Activated B cell treated with CpG ODN at 0.5 μM for 24 hours (primary cell): Measurements from ENCODE around the gene MEMO1. TPM values are rescaled to one million over a fixed set of nuclear protein-coding genes. Genes with fewer than 3 reads are reported as not detected.
A peak's percentile ranks its signal among the peaks of the same experiment; 100 is the strongest.

Source experiments
- ATAC-seq: fragments of 200-7000 bp; cut with Tn5 transposase; one replicate; pipeline ENCODE4 v1.10.0; 2021; ENCODE audit warnings: low read depth, mild to moderate bottlenecking, moderate library complexity
- CTCF ChIA-PET: fragments of 350-600 bp; sonication (Branson Sonifier 250); formaldehyde crosslinking; loops from one replicate; lab custom pipeline; 2021; ENCODE audit warnings: antibody characterized with exemption; lab: Charles Lee
- POLR2A ChIA-PET: fragments of 350-600 bp; sonication (Branson Sonifier 250); formaldehyde crosslinking; loops from one replicate; lab custom pipeline; 2021; ENCODE audit warnings: antibody characterized with exemption; lab: Charles Lee
- DNase-seq: peaks from one replicate; pipeline ENCODE4 v3.0.0; 2022
- H3K27ac Mint-ChIP-seq: one replicate; pipeline ENCODE4 v1.8.0; 2020; ENCODE audit warnings: mixed read lengths
- H3K27me3 Mint-ChIP-seq: one replicate; pipeline ENCODE4 v1.8.0; 2021; ENCODE audit warnings: mixed read lengths
- H3K36me3 Mint-ChIP-seq: one replicate; pipeline ENCODE4 v1.8.0; 2021; ENCODE audit warnings: low read depth, mixed read lengths
- H3K4me1 Mint-ChIP-seq: one replicate; pipeline ENCODE4 v1.8.0; 2021; ENCODE audit warnings: mixed read lengths
- H3K4me3 Mint-ChIP-seq: one replicate; pipeline ENCODE4 v1.8.0; 2020; ENCODE audit warnings: mild to moderate bottlenecking, mixed read lengths
- H3K9me3 Mint-ChIP-seq: one replicate; pipeline ENCODE4 v1.8.0; 2020; ENCODE audit warnings: mixed read lengths
- intact Hi-C: fragments of 100-400 bp; cut with micrococcal nuclease; formaldehyde crosslinking; loops from one replicate; pipeline ENCODE4 v1.15.1; 2024
- total RNA-seq: library from RNA; stranded (reverse); gene quantifications from 2 replicates; pipeline ENCODE4 v1.2.3, GENCODE V29; 2022
- TF ChIP-seq, protein P1 (sequence below): fragments of 200-600 bp; IDR thresholded peaks from one replicate; pipeline ENCODE4 v1.8.0; 2022; ENCODE audit warnings: antibody characterized with exemption, mild to moderate bottlenecking

The MEMO1 gene
- total RNA-seq, 1 donor from 2014 or later: 71.6 TPM

DNA sequence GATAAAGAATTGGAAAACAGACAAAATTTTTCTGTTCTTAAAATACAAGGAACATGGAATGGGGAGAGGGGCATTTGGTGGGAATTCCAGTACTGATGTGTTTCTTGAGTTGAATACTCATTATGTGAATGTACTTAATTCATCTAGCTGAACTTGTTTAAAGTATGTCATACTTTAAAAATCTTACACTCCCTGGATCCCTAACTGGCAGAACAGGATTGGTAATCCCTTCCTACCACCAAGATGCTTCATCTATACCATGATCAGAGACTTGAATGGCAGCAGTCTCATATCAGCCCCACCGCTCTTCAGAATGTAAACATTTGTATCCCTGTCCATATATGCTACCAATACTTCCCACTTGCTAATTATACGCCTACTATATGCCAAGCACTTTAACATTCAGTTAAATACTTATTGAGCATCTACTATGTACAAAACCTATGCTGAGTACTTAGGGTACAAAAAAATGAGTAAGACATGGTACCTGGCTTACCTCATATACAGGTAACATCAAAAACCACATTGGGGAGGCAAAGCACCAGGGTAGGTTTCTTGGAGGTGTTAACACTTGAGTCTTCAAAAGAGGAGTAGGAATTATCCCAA is 5.3 kb downstream of the MEMO1 start:
- TF ChIP-seq, protein P1, sequence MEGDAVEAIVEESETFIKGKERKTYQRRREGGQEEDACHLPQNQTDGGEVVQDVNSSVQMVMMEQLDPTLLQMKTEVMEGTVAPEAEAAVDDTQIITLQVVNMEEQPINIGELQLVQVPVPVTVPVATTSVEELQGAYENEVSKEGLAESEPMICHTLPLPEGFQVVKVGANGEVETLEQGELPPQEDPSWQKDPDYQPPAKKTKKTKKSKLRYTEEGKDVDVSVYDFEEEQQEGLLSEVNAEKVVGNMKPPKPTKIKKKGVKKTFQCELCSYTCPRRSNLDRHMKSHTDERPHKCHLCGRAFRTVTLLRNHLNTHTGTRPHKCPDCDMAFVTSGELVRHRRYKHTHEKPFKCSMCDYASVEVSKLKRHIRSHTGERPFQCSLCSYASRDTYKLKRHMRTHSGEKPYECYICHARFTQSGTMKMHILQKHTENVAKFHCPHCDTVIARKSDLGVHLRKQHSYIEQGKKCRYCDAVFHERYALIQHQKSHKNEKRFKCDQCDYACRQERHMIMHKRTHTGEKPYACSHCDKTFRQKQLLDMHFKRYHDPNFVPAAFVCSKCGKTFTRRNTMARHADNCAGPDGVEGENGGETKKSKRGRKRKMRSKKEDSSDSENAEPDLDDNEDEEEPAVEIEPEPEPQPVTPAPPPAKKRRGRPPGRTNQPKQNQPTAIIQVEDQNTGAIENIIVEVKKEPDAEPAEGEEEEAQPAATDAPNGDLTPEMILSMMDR: no peak
- Mint-ChIP-seq H3K4me3 (no peak overlapping the region), H3K9me3 (no peaks in the 10 kb centered on the region), H3K27me3 (no peaks in the 10 kb centered on the region), H3K36me3 (peaks cover 12% of the 10 kb centered on the region), H3K27ac (no peak overlapping the region), H3K4me1 (peaks cover 48% of the 10 kb centered on the region)
- ATAC-seq (no peak), DNase-seq (no peak)
- ChIA-PET POLR2A (interaction anchor here (0.6 kb wide), 1 partner anchor 179 kb away, joined by 3 read pairs; no protein-coding TSS in a partner anchor), CTCF (no interaction called here)
- intact Hi-C loops: no loop called here

DNA sequence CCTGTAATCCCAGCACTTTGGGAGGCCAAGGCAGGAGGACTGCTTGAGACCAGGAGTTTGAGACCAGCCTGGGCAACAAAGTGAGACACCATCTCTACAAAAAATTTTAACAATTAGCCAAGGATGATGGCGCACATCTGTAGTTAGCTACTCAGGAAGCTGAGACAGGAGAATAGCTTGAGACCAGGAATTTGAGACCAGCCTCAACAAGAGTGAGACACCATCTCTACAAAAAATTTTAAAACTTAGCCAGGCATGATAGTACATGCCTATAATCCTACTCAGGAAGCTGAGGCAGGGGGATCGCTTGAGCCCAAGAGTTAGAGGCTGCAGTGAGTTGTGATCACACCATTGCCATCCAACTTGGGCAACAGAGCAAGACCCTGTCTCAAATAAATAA is 7.0 kb downstream of the MEMO1 start:
- no peak for ATAC-seq
- intact Hi-C loops: no loop called here
- no peak for DNase-seq
- Mint-ChIP-seq H3K36me3 (peaks cover 5% of the 10 kb centered on the region), H3K27me3 (no peaks in the 10 kb centered on the region), H3K9me3 (no peaks in the 10 kb centered on the region), H3K27ac (no peak overlapping the region), H3K4me1 (peaks cover 58% of the 10 kb centered on the region), H3K4me3 (no peak overlapping the region)
- ChIA-PET CTCF (no interaction called here), POLR2A (no interaction called here)
- TF ChIP-seq, protein P1: no peak

DNA sequence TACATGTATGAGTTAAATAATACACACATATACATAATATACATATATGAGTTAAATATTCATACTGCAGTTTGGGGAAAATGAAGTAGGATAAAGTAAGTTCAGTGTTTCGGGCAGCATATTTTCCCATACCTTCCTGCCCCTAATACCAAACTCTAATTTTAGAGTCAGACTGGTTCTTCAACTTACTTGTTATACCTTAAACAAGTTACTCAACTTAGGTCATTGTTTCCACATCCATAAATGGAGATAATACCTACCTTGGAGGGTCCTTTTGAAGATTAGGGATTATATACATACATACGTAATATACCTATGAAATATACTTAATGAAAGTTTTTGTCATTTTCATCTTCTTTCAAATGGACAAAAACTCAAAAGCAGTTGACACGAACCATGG is 8.4 kb downstream of the MEMO1 start:
- POLR2A ChIA-PET: no interaction called here
- no peaks in the 10 kb centered on the region for H3K27me3 Mint-ChIP-seq
- peaks cover 5% of the 10 kb centered on the region for H3K36me3 Mint-ChIP-seq
- peaks cover 57% of the 10 kb centered on the region for H3K4me1 Mint-ChIP-seq
- H3K9me3 Mint-ChIP-seq: no peaks in the 10 kb centered on the region
- ATAC-seq (no peak), DNase-seq (no peak)
- CTCF ChIA-PET: no interaction called here
- TF ChIP-seq, protein P1: no peak
- H3K27ac Mint-ChIP-seq: no peak overlapping the region
- intact Hi-C loops: no loop called here
- no peak overlapping the region for H3K4me3 Mint-ChIP-seq

DNA sequence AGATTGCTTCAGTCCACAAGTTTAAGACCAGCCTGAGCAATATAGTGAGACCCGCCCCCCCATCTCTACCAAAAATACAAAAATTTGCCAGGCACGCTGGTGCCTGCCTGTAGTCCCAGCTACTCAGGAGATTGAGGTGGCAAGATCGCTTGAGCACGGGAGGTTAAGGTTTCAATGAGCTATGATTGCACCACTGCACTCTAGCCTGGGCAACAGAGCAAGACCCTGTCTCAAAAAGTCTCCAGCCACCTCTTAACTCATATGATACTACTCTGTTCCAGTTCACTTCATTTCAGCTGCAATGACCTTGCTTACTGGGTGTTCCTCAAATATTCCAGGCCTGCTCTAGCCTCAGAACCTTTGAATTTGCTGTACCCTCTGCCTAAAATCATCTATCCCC is 11.4 kb downstream of the MEMO1 start:
- TF ChIP-seq, protein P1: no peak
- Mint-ChIP-seq H3K27me3 (no peaks in the 10 kb centered on the region), H3K36me3 (peaks cover 5% of the 10 kb centered on the region), H3K9me3 (no peaks in the 10 kb centered on the region), H3K4me1 (peaks cover 59% of the 10 kb centered on the region), H3K27ac (peak overlapping the region; percentile 21), H3K4me3 (no peak overlapping the region)
- DNase-seq (no peak), ATAC-seq (peak; percentile 37)
- POLR2A ChIA-PET: interaction anchor here (0.7 to 2.5 kb wide), 4 partner anchors 9 to 767 kb away, joined by 3 to 9 read pairs (median 4); no protein-coding TSS in a partner anchor
- intact Hi-C loops: no loop called here
- CTCF ChIA-PET: no interaction called here

DNA sequence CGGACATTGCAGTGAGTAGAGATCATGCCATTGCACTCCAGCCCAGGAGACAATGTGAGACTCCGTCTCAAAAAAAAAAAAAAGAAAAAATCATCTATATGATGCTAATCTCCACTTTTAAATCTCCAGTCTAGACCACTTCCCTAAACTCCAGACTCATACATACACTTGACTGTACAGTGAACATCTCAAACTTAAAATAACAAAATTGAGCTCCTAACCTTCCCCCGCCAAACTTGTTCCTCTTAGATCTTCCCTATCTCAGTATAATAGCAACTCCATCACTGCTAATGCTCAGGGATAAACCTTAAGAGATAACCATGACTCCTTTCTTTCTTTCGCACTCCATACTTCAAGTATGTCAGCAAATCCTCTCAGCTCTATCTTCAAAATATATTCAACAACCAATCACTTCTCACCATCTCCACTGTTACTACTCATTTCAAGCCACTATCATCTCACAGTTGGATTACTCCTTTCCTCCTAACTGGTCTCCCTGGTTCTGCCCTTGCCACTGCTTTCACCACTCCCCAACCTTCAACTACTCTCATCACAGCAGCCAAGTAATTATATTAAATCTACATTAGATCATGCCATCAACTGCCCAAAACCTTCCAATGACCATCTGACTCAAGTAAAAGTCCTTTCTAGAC is 12.0 kb downstream of the MEMO1 start:
- TF ChIP-seq, protein P1: no peak
- Mint-ChIP-seq H3K4me3 (no peak overlapping the region), H3K27me3 (no peaks in the 10 kb centered on the region), H3K9me3 (no peaks in the 10 kb centered on the region), H3K4me1 (peaks cover 58% of the 10 kb centered on the region), H3K36me3 (peaks cover 2% of the 10 kb centered on the region), H3K27ac (no peak overlapping the region)
- intact Hi-C loops: no loop called here
- CTCF ChIA-PET: no interaction called here
- POLR2A ChIA-PET: interaction anchor here (1.0 to 2.5 kb wide), 3 partner anchors 10 to 41 kb away, joined by 3 to 9 read pairs (median 5); partner anchors contain the start of gene DPY30
- peak; percentile 34 for ATAC-seq
- no peak for DNase-seq
